GM12872 (cell line): ENCODE measurements around the gene ARTN.
A peak's percentile ranks its signal among the peaks of the same experiment; 100 is the strongest.

Source experiments
- TF ChIP-seq, protein P1 (sequence below): IDR thresholded peaks from 3 replicates; pipeline ENCODE4 v1.5.1; 2011; ENCODE audit warnings: low read depth, mild to moderate bottlenecking, low read length, moderate library complexity; ENCODE audit not compliant: insufficient read depth

The ARTN gene

DNA sequence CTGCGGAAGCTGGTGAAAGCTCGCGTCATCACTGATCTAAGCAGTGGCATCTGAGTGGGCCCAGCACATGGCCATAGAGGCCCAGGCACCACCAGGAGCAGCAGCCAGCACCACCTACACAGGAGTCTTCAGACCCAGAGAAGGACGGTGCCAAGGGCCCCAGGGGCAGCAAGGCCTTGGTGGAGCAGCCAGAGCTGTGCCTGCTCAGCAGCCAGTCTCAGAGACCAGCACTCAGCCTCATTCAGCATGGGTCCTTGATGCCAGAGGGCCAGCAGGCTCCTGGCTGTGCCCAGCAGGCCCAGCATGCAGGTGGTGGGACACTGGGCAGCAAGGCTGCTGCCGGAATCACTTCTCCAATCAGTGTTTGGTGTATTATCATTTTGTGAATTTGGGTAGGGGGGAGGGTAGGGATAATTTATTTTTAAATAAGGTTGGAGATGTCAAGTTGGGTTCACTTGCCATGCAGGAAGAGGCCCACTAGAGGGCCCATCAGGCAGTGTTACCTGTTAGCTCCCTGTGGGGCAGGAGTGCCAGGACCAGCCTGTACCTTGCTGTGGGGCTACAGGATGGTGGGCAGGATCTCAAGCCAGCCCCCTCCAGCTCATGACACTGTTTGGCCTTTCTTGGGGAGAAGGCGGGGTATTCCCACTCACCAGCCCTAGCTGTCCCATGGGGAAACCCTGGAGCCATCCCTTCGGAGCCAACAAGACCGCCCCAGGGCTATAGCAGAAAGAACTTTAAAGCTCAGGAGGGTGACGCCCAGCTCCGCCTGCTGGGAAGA is 3.2 kb upstream of the ARTN start:
- TF ChIP-seq, protein P1, sequence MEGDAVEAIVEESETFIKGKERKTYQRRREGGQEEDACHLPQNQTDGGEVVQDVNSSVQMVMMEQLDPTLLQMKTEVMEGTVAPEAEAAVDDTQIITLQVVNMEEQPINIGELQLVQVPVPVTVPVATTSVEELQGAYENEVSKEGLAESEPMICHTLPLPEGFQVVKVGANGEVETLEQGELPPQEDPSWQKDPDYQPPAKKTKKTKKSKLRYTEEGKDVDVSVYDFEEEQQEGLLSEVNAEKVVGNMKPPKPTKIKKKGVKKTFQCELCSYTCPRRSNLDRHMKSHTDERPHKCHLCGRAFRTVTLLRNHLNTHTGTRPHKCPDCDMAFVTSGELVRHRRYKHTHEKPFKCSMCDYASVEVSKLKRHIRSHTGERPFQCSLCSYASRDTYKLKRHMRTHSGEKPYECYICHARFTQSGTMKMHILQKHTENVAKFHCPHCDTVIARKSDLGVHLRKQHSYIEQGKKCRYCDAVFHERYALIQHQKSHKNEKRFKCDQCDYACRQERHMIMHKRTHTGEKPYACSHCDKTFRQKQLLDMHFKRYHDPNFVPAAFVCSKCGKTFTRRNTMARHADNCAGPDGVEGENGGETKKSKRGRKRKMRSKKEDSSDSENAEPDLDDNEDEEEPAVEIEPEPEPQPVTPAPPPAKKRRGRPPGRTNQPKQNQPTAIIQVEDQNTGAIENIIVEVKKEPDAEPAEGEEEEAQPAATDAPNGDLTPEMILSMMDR, result peak; percentile 75

DNA sequence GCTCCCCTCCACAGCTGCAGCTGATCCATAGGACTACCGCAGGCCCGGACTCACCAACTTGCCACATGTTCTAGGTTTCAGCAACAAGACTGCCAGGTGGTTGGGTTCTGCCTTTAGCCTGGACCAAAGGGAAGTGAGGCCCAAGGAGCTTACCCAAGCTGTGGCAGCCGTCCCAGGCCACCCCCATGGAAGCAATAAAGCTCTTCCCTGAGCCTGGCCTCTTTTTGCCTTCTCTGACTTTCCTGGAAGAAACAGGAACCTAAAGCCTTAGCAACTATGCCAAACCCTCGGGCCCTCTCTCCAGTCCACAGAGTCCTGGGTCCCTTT is 2.7 kb upstream of the ARTN start:
- TF ChIP-seq, protein P1, result no peak

DNA sequence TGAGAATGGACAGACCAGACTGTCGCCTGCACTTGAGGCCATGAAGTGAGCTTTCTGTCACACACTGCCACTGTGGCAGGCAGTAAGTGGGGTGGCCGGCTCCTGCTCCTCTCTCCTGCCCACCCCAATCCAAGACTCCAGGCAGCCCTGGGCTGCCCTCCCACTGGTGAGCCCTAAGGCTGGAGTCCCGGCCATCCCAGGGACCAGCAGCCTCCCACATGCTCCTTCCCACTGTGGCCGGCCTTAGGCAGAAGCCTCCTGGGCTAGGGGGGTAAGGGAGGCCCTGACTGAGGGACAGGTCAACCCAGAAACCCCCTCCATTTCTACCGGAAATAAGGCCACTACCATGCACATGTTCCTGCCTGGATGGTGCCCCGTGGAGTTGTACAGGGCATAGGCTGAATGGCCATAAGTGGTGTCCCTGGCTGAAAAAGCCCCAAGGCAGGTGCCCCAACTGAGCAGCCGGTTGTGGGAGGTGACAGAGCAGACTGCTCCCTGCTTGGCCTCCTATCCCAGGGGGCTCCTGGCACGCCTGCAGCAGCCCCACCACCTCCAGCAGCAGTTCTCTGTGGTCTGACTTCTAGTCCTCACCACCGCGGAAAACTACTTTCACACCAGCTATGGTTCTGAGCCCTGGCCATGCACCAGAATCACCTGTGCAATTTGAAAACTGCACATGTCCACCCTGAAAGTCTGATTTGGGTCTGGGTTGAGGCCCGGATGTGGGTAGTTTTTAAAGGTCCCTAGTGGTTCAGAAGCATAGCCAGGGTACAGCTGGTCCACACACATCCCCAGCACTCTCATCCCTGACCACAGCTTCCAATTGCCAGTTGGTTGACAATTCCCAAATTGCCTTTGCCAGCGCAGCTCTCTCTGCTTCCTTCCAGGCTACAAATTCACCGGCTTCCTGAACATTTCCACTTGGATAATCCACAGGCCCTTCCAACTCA is 1.6 kb upstream of the ARTN start:
- TF ChIP-seq, protein P1, result no peak

DNA sequence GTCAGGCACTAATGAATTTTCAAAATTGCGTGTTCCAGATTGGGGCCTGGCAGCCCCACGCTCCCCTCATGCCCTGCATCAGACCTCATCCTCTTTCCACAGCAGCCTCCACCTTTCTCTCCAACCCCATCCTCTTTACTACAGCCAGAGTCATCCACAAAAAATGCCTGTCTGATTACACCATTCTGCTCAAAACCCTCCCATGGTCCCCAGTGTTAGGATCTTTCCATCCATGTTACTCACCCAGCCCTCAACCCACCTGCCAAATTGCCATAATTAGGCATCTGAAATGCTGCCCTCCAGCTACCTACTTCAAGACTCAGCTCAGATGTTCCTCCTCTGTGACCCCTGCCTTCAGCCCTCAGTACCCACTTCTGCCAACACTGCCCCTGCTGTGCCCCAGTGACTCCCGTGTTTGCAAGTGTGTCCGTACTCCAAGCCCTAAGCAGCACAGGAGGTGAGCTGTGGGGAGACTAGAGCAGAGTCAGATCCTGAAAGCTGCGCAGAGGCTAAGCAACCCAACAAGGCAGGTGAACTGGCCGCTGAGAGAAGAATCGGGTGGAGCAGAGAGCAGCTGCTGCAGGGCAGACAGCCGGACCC is 715 bp upstream of the ARTN start:
- TF ChIP-seq, protein P1, result no peak

DNA sequence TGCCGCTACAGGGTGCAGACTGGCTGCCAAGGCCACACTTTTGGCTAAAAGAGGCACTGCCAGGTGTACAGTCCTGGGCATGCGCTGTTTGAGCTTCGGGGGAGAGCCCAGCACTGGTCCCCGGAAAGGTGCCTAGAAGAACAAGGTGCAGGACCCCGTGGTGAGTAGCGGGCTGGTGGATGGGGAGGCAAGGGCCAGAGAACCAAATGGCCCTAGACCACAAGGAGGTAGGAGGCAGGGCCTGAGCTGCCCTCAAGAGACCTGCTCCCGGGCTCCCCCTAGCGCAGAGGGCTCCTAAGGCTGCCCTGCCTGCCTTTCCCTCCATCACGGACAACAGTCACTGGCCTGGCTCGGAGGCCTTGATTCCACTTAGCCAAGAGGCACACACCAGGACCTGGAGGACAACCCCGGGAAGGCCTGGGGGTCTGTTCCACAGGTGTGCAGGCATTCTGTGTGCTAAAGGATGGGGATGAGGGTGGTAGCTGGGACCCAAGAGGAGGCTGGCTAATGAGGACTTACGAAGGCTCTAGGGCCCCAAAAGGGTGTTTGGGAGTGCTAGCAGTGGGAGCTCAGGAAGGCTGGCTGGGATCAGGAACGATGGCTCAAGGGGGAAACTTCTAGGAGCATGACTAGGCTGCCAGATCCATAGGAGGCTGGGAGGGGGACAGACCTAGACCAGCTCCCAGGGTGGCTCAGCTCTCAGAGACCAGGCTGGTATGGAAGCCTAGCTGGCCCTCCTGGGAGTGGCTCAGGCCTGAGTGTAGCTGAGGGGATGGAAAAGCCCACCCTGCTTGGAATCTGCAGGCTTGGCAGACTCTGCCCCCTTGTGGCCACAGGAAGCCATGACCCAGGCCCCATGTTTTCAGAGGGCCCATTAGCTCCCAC is 742 bp downstream of the ARTN start:
- TF ChIP-seq, protein P1, result peak; percentile 95

DNA sequence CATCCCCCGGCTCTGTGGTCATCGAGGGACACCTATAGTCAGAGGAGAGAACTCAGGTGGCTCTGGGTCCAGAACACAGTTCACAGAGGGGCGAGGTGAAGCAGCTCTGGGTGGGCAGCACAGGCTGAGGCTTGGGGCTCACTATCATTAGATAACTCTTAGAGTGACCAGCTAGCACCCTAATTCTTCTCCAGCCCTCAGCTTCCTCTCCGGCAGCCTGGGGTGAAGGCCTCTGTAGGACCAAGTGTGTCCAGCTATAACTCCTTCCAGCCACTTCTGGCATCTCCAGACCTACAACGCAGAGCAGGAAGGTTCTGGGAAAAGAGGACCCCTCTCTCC is 1.4 kb downstream of the ARTN start:
- TF ChIP-seq, protein P1, result no peak
